OCI-LY3 (cell line): ENCODE results near the gene NTRK2.

Source experiments
- H2AFZ ChIP-seq: fragments of 200-600, 300-600 bp; shearing (Covaris generic); 2 replicates; pipeline ENCODE4 v1.6.0; 2014; ENCODE audit warnings: antibody characterized with exemption, low read depth, low read length
- H3K27ac ChIP-seq: fragments of 200-600, 300-600 bp; sonication (generic); 2 replicates; pipeline ENCODE4 v1.5.1; 2014; ENCODE audit warnings: mild to moderate bottlenecking, low read length, moderate library complexity, mixed read lengths
- H3K27me3 ChIP-seq: fragments of 200-600, 300-600 bp; sonication (generic); 2 replicates; pipeline ENCODE4 v1.6.1; 2014; ENCODE audit warnings: low read depth, low read length, mixed read lengths
- H3K36me3 ChIP-seq: fragments of 200-600, 300-600 bp; sonication (generic); replicated peaks from 2 replicates; pipeline ENCODE3; 2014; ENCODE audit warnings: low read depth, low read length, mixed read lengths
- H3K4me1 ChIP-seq: fragments of 300-600, 200-600 bp; sonication (generic); 2 replicates; pipeline ENCODE4 v1.6.1; 2014; ENCODE audit warnings: low read length, mixed read lengths
- H3K4me2 ChIP-seq: fragments of 200-600, 300-600 bp; sonication (generic); 2 replicates; pipeline ENCODE4 v1.6.1; 2014; ENCODE audit warnings: low read length, mixed read lengths
- H3K4me3 ChIP-seq: fragments of 300-600, 200-600 bp; sonication (generic); 2 replicates; pipeline ENCODE4 v1.5.1; 2014; ENCODE audit warnings: antibody characterized with exemption, mild to moderate bottlenecking, low read length, moderate library complexity
- H3K79me2 ChIP-seq: fragments of 300-600, 200-600 bp; shearing (Covaris generic); 2 replicates; pipeline ENCODE4 v1.6.1; 2014; ENCODE audit warnings: mild to moderate bottlenecking, low read length, mixed read lengths
- H3K9ac ChIP-seq: fragments of 300-600, 200-600 bp; shearing (Covaris generic); 2 replicates; pipeline ENCODE4 v1.6.0; 2014; ENCODE audit warnings: mild to moderate bottlenecking, low read length, moderate library complexity
- H3K9me3 ChIP-seq: fragments of 200-600, 300-600 bp; shearing (Covaris generic); 2 replicates; pipeline ENCODE4 v1.6.1; 2014; ENCODE audit warnings: low read length, mixed read lengths; ENCODE audit not compliant: insufficient read depth
- H4K20me1 ChIP-seq: fragments of 200-600, 300-600 bp; sonication (generic); 2 replicates; pipeline ENCODE4 v1.6.1; 2016; ENCODE audit warnings: low read length, mixed read lengths; ENCODE audit not compliant: insufficient read depth
- EZH2phosphoT487 ChIP-seq: fragments of 200-600 bp; shearing (Covaris generic); IDR thresholded peaks from 2 replicates; pipeline ENCODE4 v1.6.1; 2018; ENCODE audit warnings: antibody characterized with exemption, mixed run types, low read depth
- TF ChIP-seq, protein P1 (sequence below): fragments of 200-600, 300-600 bp; sonication (generic); IDR thresholded peaks from 2 replicates; pipeline ENCODE4 v1.5.1; 2014; ENCODE audit warnings: antibody characterized with exemption, low read length, low read depth

The NTRK2 gene

GRCh38 chr9:84862308-84862707, 192.8 kb downstream of the NTRK2 start:
- H3K27ac ChIP-seq, result no peak overlapping the region
- H3K9me3 ChIP-seq, result no peaks in the 10 kb centered on the region
- no peak overlapping the region for H3K9ac ChIP-seq
- TF ChIP-seq EZH2phosphoT487, result no peak
- TF ChIP-seq, protein P1, sequence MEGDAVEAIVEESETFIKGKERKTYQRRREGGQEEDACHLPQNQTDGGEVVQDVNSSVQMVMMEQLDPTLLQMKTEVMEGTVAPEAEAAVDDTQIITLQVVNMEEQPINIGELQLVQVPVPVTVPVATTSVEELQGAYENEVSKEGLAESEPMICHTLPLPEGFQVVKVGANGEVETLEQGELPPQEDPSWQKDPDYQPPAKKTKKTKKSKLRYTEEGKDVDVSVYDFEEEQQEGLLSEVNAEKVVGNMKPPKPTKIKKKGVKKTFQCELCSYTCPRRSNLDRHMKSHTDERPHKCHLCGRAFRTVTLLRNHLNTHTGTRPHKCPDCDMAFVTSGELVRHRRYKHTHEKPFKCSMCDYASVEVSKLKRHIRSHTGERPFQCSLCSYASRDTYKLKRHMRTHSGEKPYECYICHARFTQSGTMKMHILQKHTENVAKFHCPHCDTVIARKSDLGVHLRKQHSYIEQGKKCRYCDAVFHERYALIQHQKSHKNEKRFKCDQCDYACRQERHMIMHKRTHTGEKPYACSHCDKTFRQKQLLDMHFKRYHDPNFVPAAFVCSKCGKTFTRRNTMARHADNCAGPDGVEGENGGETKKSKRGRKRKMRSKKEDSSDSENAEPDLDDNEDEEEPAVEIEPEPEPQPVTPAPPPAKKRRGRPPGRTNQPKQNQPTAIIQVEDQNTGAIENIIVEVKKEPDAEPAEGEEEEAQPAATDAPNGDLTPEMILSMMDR, result no peak
- H3K27me3 ChIP-seq, result no peaks in the 10 kb centered on the region
- no peaks in the 10 kb centered on the region for H3K36me3 ChIP-seq
- no peak overlapping the region for H3K4me3 ChIP-seq
- no peaks in the 10 kb centered on the region for H3K4me1 ChIP-seq
- H3K4me2 ChIP-seq, result no peak overlapping the region
- H4K20me1 ChIP-seq, result no peaks in the 10 kb centered on the region
- no peaks in the 10 kb centered on the region for H3K79me2 ChIP-seq
- H2AFZ ChIP-seq, result no peak overlapping the region

DNA sequence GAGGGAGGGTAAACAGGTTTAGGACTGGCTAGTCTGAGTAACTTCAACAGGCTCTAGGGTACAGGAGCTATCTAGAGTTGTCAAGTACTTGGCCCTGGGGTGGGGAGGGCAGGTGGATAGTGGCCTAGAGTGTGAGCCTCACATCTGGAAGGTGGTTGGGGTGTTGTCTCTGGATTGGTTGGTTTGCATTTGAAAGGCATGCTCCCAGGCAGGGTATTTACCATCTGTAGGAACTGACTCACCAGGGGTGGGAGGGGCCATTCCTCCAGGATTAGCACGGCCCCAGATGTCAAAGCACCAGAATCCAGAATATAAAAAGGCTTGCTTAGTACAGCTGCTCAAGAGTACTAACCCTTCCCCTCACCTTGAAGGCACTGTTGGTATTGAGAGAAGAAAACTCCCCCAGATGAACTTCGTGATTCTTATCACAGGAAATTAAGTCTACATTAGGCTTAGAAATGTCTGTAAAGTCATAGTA, 193.3 kb downstream of the NTRK2 start:
- H2AFZ ChIP-seq, result no peak overlapping the region
- no peaks in the 10 kb centered on the region for H3K36me3 ChIP-seq
- H3K9ac ChIP-seq, result no peak overlapping the region
- no peak overlapping the region for H3K4me2 ChIP-seq
- H3K27me3 ChIP-seq, result no peaks in the 10 kb centered on the region
- H3K4me3 ChIP-seq, result no peak overlapping the region
- H3K79me2 ChIP-seq, result no peaks in the 10 kb centered on the region
- H4K20me1 ChIP-seq, result no peaks in the 10 kb centered on the region
- H3K9me3 ChIP-seq, result no peaks in the 10 kb centered on the region
- H3K4me1 ChIP-seq, result no peaks in the 10 kb centered on the region
- H3K27ac ChIP-seq, result no peak overlapping the region
- TF ChIP-seq EZH2phosphoT487, result no peak
- TF ChIP-seq, protein P1, result no peak

DNA sequence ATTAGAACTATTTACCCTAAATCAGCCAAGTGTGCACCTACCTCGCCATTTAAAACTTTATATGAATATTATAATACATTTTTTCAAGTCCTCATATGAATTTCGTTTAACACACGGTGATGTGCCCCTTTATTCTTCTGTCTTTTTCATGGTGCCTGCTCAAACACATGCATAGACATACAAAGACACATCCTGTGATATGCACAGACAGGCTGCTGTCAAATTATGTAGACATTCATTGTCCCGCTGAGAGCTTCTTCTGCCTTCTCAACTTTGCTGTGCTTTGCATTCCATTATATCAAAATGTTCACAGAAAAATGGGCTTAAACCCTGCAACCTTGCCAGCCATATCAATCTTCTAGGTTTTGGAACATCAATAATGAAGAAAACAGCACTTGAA, 193.8 kb downstream of the NTRK2 start:
- Histone ChIP-seq H3K27me3 (no peaks in the 10 kb centered on the region), H3K36me3 (no peaks in the 10 kb centered on the region), H3K27ac (no peak overlapping the region), H3K9ac (no peak overlapping the region), H3K4me1 (no peaks in the 10 kb centered on the region), H3K79me2 (no peaks in the 10 kb centered on the region), H3K4me3 (no peak overlapping the region), H3K4me2 (no peak overlapping the region), H4K20me1 (no peaks in the 10 kb centered on the region), H3K9me3 (no peaks in the 10 kb centered on the region), H2AFZ (no peak overlapping the region)
- TF ChIP-seq, protein P1, result no peak
- TF ChIP-seq EZH2phosphoT487, result no peak

- Histone ChIP-seq H3K27ac (no peak overlapping the region), H3K36me3 (no peaks in the 10 kb centered on the region), H3K79me2 (no peaks in the 10 kb centered on the region), H3K9ac (no peak overlapping the region), H3K9me3 (no peaks in the 10 kb centered on the region), H4K20me1 (no peaks in the 10 kb centered on the region), H2AFZ (no peak overlapping the region), H3K27me3 (no peaks in the 10 kb centered on the region), H3K4me3 (no peak overlapping the region), H3K4me1 (no peaks in the 10 kb centered on the region), H3K4me2 (no peak overlapping the region)
- TF ChIP-seq, protein P1, result no peak
- no peak for TF ChIP-seq EZH2phosphoT487
Observed at GRCh38 chr9:84866396-84867175, 197.1 kb downstream of the NTRK2 start.
